ENCODE data around the gene TSSK6. TPM values are rescaled to one million over a fixed set of nuclear protein-coding genes. Genes with fewer than 3 reads are reported as not detected.

The TSSK6 gene
- total and polyA plus RNA-seq, 10 of the 15 experiments (the other 5 are each of a cell fraction or from before 2014, with no cell fraction given), result 0.06 to 3.6 (median 0.98) TPM; not detected in 2

DNA sequence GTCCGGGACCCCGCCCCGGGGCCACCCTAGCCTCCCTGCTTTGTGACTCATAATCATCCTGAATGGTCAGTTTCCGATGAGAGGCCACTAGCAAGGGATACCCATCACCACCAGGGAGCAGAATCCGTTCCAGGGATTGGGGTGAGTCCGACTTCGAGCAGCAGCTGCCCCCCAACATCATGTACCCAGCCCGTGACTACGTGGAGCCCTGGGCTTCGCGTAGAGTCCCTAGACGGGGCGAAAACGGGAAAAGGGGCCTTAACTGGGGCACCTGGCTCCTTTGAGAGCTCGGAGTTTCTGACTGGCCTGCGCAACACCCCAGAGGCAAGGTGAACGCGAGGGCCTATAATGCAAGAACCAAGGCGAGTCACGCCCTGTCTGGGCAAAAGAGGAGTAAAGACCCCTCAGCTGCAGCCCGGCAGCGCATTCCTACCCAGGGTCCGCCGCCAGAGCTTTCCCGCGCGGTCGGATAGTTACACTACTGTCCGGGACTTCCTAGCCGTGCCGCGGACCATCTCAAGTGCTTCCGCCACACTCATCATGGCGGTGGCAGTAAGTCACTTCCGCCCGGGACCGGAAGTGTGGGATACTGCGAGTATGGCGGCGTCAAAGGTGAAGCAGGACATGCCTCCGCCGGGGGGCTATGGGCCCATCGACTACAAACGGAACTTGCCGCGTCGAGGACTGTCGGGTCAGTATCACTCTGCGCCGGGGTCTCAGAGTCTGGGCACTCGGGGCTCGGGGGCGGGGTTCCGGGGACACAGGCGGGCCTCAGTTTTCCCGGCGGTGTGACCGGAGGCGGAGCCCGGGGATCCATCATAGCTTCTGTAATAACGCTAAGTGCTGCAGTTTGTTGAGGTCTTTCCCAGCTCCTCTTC is 533 bp upstream of the TSSK6 start, which contains the start of gene NDUFA13 (continued):
- TF ChIP-seq, protein P1, sequence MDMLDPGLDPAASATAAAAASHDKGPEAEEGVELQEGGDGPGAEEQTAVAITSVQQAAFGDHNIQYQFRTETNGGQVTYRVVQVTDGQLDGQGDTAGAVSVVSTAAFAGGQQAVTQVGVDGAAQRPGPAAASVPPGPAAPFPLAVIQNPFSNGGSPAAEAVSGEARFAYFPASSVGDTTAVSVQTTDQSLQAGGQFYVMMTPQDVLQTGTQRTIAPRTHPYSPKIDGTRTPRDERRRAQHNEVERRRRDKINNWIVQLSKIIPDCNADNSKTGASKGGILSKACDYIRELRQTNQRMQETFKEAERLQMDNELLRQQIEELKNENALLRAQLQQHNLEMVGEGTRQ (IDR thresholded peaks at IDR 0.05; ENCODE audit: borderline replicate concordance, low read depth, low read length), result no peak
- TF ChIP-seq SPI1 (IDR thresholded peaks at IDR 0.05; ENCODE audit: borderline replicate concordance, insufficient read depth, low read depth, low read length) (peak; percentile 60; the same call in 1 of the 2 replicates), RBBP5 (conservative IDR thresholded peaks at IDR 0.05) (no peak), DPF2 (IDR thresholded peaks at IDR 0.05) (no peak), ZNF207 (IDR thresholded peaks at IDR 0.05; ENCODE audit: borderline replicate concordance) (peak; percentile 82; the same call in 1 of the 2 replicates), NBN (IDR thresholded peaks at IDR 0.05) (0 out of 2 replicates have a peak, but pooled peaks have one; percentile 56), ATF7 (IDR thresholded peaks at IDR 0.05; ENCODE audit: low read depth) (no peak; the same call in none of the 2 replicates), RAD21 (IDR thresholded peaks at IDR 0.05; ENCODE audit: insufficient read depth, low read depth, low read length) (no peak), TCF7 (IDR thresholded peaks at IDR 0.05; ENCODE audit: borderline replicate concordance) (no peak), YY1 (IDR thresholded peaks at IDR 0.05; ENCODE audit: low read depth, low read length) (peak; percentile 100), WRNIP1 (IDR thresholded peaks at IDR 0.05; ENCODE audit: borderline replicate concordance, low read depth, low read length) (no peak), STAT1 (conservative IDR thresholded peaks at IDR 0.05) (0 out of 2 replicates have a peak, but pooled peaks have one; percentile 39), ETV6 (conservative IDR thresholded peaks at IDR 0.05 in 1 of 2, IDR thresholded peaks at IDR 0.05 in 1 of 2; ENCODE audit: borderline replicate concordance in 1 of 2, low read depth in 1 of 2) (peak in 1 of 2 experiments; percentile 59; a peak in 2 of 4 replicates), HDAC6 (IDR thresholded peaks at IDR 0.05; ENCODE audit: unreplicated experiment) (no peak), LARP7 (IDR thresholded peaks at IDR 0.05) (peak; percentile 65; the same call in 1 of the 2 replicates), JUNB (IDR thresholded peaks at IDR 0.05) (no peak), CREB1 (IDR thresholded peaks at IDR 0.05; ENCODE audit: low read depth) (peak; percentile 91), RCOR1 (conservative IDR thresholded peaks at IDR 0.05; ENCODE audit: low read depth, low read length) (no peak), SMAD1 (IDR thresholded peaks at IDR 0.05; ENCODE audit: low read depth, partially characterized antibody) (peak; percentile 43), TBL1XR1 (IDR thresholded peaks at IDR 0.05; ENCODE audit: low read depth, low read length) (no peak), POU2F2 (IDR thresholded peaks at IDR 0.05; ENCODE audit: borderline replicate concordance, low read depth, low read length) (peak; percentile 59; the same call in 1 of the 3 replicates), NR2F1 (conservative IDR thresholded peaks at IDR 0.05) (peak; percentile 51; the same call in 1 of the 2 replicates), IRF4 (IDR thresholded peaks at IDR 0.05; ENCODE audit: low read depth, low read length) (0 out of 2 replicates have a peak, but pooled peaks have one; percentile 21), ZNF274 (IDR thresholded peaks at IDR 0.05; ENCODE audit: insufficient read depth, insufficient read length) (no peak), POLR2A (IDR thresholded peaks at IDR 0.05; ENCODE audit: low read depth, low read length) (peak; percentile 96), NFYA (IDR thresholded peaks at IDR 0.05; ENCODE audit: borderline replicate concordance, low read depth, low read length) (no peak), CHD2 (IDR thresholded peaks at IDR 0.05; ENCODE audit: borderline replicate concordance, low read depth, low read length) (no peak), RUNX3 (IDR thresholded peaks at IDR 0.05; ENCODE audit: low read length) (peak; percentile 47), CBX5 (IDR thresholded peaks at IDR 0.05; ENCODE audit: low read depth) (no peak)
- TF ChIP-seq, protein P2, sequence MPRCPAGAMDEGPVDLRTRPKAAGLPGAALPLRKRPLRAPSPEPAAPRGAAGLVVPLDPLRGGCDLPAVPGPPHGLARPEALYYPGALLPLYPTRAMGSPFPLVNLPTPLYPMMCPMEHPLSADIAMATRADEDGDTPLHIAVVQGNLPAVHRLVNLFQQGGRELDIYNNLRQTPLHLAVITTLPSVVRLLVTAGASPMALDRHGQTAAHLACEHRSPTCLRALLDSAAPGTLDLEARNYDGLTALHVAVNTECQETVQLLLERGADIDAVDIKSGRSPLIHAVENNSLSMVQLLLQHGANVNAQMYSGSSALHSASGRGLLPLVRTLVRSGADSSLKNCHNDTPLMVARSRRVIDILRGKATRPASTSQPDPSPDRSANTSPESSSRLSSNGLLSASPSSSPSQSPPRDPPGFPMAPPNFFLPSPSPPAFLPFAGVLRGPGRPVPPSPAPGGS (IDR thresholded peaks at IDR 0.05; ENCODE audit: borderline replicate concordance, insufficient read depth, low read depth, low read length, poor library complexity, severe bottlenecking), result no peak

Data from GM12878 (cell line).